Upper lobe of left lung (tissue), 6 donors: Measurements from ENCODE around the gene RABEP2. TPM values are rescaled to one million over a fixed set of nuclear protein-coding genes. Genes with fewer than 3 reads are reported as not detected.

Source experiments
- ATAC-seq, 2 donors: fragments of 200-7000 bp; cut with Tn5 transposase; one replicate each; pipeline ENCODE4 v1.9.1; 2022; ENCODE audit warnings: mild to moderate bottlenecking in 2 of 2, moderate library complexity in 2 of 2; ENCODE audit not compliant: low FRiP score in 2 of 2
- DNase-seq, 2 donors: peaks; one replicate each; pipeline ENCODE4 v3.0.0-alpha.2; 2019 to 2020
- H3K27ac ChIP-seq, 4 donors: fragments of 200-600 bp; sonication (generic); one replicate each; pipeline ENCODE4 v1.5.1; 2016 to 2019
- H3K27me3 ChIP-seq, 4 donors: fragments of 200-600 bp; sonication (generic); one replicate each; pipeline ENCODE4 v1.5.1; 2017 to 2019
- H3K36me3 ChIP-seq, 4 donors: fragments of 200-600 bp; sonication (generic); one replicate each; pipeline ENCODE4 v1.5.1; 2016 to 2019
- H3K4me1 ChIP-seq, 4 donors: fragments of 200-600 bp; sonication (generic); one replicate each; pipeline ENCODE4 v1.5.1; 2018 to 2019
- H3K4me3 ChIP-seq, 4 donors: fragments of 200-600 bp; sonication (generic); one replicate each; pipeline ENCODE4 v1.5.1; 2017 to 2019; ENCODE audit warnings: mild to moderate bottlenecking in 2 of 4, moderate library complexity in 1 of 4
- H3K9me3 ChIP-seq, 4 donors: fragments of 200-600 bp; sonication (generic); one replicate each; pipeline ENCODE4 v1.5.1; 2018 to 2019
- CTCF ChIP-seq, 6 experiments: fragments of 450-650 bp in 4 of 6; fragments of 200-600 bp in 2 of 6; sonication (generic) in 2 of 6; IDR thresholded peaks; one replicate each; pipeline ENCODE4 v1.5.1; 2016 to 2019; ENCODE audit warnings: antibody characterized with exemption in 6 of 6
- EP300 ChIP-seq, 4 donors: sonication (generic); formaldehyde crosslinking; IDR thresholded peaks; one replicate each; pipeline ENCODE4 v1.5.1; 2017; ENCODE audit warnings: antibody characterized with exemption in 4 of 4, control low read depth in 2 of 4
- POLR2A ChIP-seq, 4 donors: fragments of 450-650 bp; IDR thresholded peaks; one replicate each; pipeline ENCODE4 v1.5.1; 2016 to 2017; ENCODE audit warnings: antibody characterized with exemption in 4 of 4, mild to moderate bottlenecking in 2 of 4
- POLR2AphosphoS5 ChIP-seq, 2 donors: sonication (generic); formaldehyde crosslinking; IDR thresholded peaks; one replicate each; pipeline ENCODE4 v1.5.1; 2017; ENCODE audit warnings: antibody characterized with exemption in 2 of 2
- WGBS, 2 donors: methylation state at CpG; one replicate each; pipeline ENCODE4 v1.1.5; 2017 to 2018; 5-methylcytosine and 5-hydroxymethylcytosine counted together
- total RNA-seq, 6 donors: library from RNA; depleted of rRNA in 4 of 6; stranded (reverse); fragments of >200 nt in 4 of 6; gene quantifications; one replicate each; pipeline versions ENCODE4 v1.1.0 to v1.2.1, GENCODE V29; 2016 to 2021
- donor health status: DM: no; HTN: no; CAD: no; lungs with moderate emphysema.
- donor health status: DM: no; HTN: yes; CAD: no; lungs with severe emphysema.

The RABEP2 gene
- total RNA-seq, 6 donors from 2014 or later, result 25.6 to 115 (median 33.0) TPM

DNA sequence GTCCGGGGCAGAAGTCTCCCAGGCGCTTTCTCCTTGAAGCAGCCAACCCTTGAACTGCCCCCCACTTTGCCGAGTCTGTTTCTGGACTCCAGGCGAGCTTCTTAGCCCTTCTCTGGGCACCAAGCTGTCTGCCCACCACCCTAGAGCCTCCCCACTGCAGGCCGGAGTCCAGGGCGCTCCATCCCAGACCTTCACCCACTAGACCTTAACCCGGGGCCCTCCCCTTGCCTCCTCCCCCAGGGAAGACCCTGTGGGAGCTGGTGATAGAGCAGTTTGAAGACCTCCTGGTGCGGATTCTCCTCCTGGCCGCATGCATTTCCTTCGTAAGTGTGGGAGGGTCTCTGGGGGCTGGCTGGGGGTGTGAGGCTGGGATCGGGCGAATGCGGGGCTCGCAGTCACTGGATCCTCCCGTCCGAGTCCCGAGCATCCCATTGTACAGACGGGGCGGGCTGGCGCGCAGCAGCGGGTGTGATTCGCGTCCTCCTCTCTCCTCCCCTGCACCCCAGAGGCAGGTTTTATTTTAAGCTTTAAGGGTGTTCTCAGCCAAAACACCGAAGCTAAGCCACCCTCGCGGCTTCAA is 45.7 kb downstream of the RABEP2 start:
- Histone ChIP-seq H3K4me1 (peaks cover 11 to 18% (median 15%) of the 10 kb centered on the region in 4 donors), H3K27me3 (peaks cover 0 to 16% (median 3%) of the 10 kb centered on the region in 4 donors), H3K27ac (no peak overlapping the region), H3K9me3 (no peaks in the 10 kb centered on the region), H3K4me3 (peak overlapping the region; percentile 61 to 93 (median 79)), H3K36me3 (peaks cover 0 to 4% (median 2%) of the 10 kb centered on the region in 4 donors)
- DNase-seq, result no peak
- ATAC-seq, result peak in 1 of 2 donors; percentile 72
- 1 to 16% methylated on average over 4 to 26 of the region's 27 CpGs for WGBS, 2 donors
- TF ChIP-seq POLR2A (IDR thresholded peaks at IDR 0.05) (no peak), EP300 (IDR thresholded peaks at IDR 0.05) (no peak), CTCF (IDR thresholded peaks at IDR 0.05) (no peak), POLR2AphosphoS5 (IDR thresholded peaks at IDR 0.05) (no peak)

DNA sequence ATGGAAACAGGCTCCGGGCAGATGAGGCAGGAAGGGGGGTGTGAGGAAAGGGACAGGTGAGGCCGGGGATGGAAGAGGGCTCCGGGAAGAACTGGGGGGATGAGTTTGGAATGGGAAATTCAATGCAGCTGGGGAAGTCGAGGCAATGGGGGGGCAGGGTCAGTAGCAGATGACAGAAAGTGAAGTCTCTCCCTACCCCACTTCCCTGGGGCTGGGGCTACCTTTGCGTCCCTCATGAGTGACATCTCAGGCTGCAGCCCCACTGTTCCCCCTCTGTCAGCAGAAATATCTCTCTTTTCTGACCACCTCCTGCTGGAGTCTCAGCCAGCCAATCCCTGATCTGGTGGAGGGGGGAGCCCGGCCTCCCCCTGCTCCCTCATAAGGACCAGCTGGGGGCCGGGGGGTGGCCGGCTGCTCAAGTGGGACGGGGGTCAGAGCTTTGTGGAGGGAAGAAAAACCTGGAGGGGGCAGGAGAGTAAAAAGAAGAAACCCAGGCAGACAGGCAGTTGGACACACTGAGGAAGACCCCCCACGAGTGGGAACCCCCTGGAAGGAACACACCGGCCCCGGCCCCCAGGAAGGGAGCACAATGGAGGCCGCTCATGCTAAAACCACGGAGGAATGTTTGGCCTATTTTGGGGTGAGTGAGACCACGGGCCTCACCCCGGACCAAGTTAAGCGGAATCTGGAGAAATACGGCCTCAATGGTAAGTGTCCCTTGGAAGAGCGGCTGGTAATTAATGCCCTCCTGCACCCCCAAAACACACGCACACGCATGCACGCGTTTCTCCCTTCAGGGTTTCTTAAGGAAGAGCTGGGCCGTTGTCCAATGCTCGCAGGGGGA is 46.7 kb downstream of the RABEP2 start, which contains the start of gene ATP2A1:
ATP2A1 (plus strand) TSS at position 406 of the 844 bp plus-strand sequence; CDS start at position 590, 184 bp downstream.
- TF ChIP-seq EP300 (IDR thresholded peaks at IDR 0.05) (no peak), CTCF (IDR thresholded peaks at IDR 0.05) (no peak), POLR2AphosphoS5 (IDR thresholded peaks at IDR 0.05) (no peak), POLR2A (IDR thresholded peaks at IDR 0.05) (no peak)
- Histone ChIP-seq H3K27me3 (peaks cover 0 to 16% (median 3%) of the 10 kb centered on the region in 4 donors), H3K4me1 (peaks cover 11 to 18% (median 15%) of the 10 kb centered on the region in 4 donors), H3K4me3 (peak within 1 kb of the TSS; percentile 61 to 93 (median 79)), H3K9me3 (no peaks in the 10 kb centered on the region), H3K27ac (no peak within 1 kb of the TSS), H3K36me3 (peaks cover 0 to 13% (median 6%) of the 10 kb centered on the region in 4 donors)
- WGBS, 2 donors, result 74 to 78% methylated on average over 22 to 25 of the region's 25 CpGs
- ATAC-seq (no peak), DNase-seq (no peak)

GRCh38 chr16:28877655-28878000 is 47.4 kb downstream of the RABEP2 start:
- peaks cover 11 to 18% (median 15%) of the 10 kb centered on the region in 4 donors for H3K4me1 ChIP-seq
- no peak overlapping the region for H3K27ac ChIP-seq
- DNase-seq (no peak), ATAC-seq (no peak)
- no peaks in the 10 kb centered on the region for H3K9me3 ChIP-seq
- TF ChIP-seq POLR2A (IDR thresholded peaks at IDR 0.05) (no peak), CTCF (IDR thresholded peaks at IDR 0.05) (no peak), EP300 (IDR thresholded peaks at IDR 0.05) (no peak), POLR2AphosphoS5 (IDR thresholded peaks at IDR 0.05) (no peak)
- no peak overlapping the region for H3K4me3 ChIP-seq
- 45 to 67% methylated on average over 1 to 2 of the region's 2 CpGs for WGBS, 2 donors
- peaks cover 0 to 11% (median 2%) of the 10 kb centered on the region in 4 donors for H3K27me3 ChIP-seq
- H3K36me3 ChIP-seq, result peaks cover 0 to 20% (median 10%) of the 10 kb centered on the region in 4 donors

GRCh38 chr16:28876973-28877654 is 47.9 kb downstream of the RABEP2 start:
- Histone ChIP-seq H3K27me3 (peaks cover 0 to 10% (median 2%) of the 10 kb centered on the region in 4 donors), H3K36me3 (peaks cover 0 to 25% (median 13%) of the 10 kb centered on the region in 4 donors), H3K4me3 (no peak overlapping the region), H3K9me3 (no peaks in the 10 kb centered on the region), H3K4me1 (peaks cover 11 to 18% (median 15%) of the 10 kb centered on the region in 4 donors), H3K27ac (no peak overlapping the region)
- WGBS, 2 donors, result 39 to 55% methylated on average over 11 to 12 of the region's 12 CpGs
- ATAC-seq, result no peak
- TF ChIP-seq CTCF (IDR thresholded peaks at IDR 0.05) (no peak), POLR2A (IDR thresholded peaks at IDR 0.05) (no peak), POLR2AphosphoS5 (IDR thresholded peaks at IDR 0.05) (no peak)
- DNase-seq, result no peak
